IMR-90 (cell line): ENCODE results near the gene OR6C65. TPM values are rescaled to one million over a fixed set of nuclear protein-coding genes. Genes with fewer than 3 reads are reported as not detected.
"Not testable (repeated sequence)": the region's sequence is repeated elsewhere in the genome, so short reads cannot be mapped to it uniquely, and the experiment has no call there.

Source experiments
- ATAC-seq: fragments of 200-7000 bp; cut with Tn5 transposase; 2 replicates; pipeline ENCODE4 v1.9.1; 2020; ENCODE audit warnings: low read depth, mild to moderate bottlenecking, moderate library complexity
- Bru-seq: library from RNA; stranded (reverse); fragments of 400-500 nt; gene quantifications from one replicate; lab custom pipeline; 2021; lab: Mats Ljungman, UMichigan
- BruChase-seq, 2 experiments: library from RNA; stranded (reverse); fragments of 400-500 nt; gene quantifications; one replicate each; lab custom pipeline; 2021; lab: Mats Ljungman, UMichigan
- BruUV-seq: library from RNA; stranded (reverse); fragments of 400-500 nt; replicated peaks from 2 replicates; lab custom pipeline; 2021; lab: Mats Ljungman, UMichigan
- CTCF ChIA-PET: fragments of 300-600 bp; formaldehyde crosslinking; extraction: SDS; loops from one replicate; lab custom pipeline; 2021; ENCODE audit warnings: antibody characterized with exemption; lab: Yijun Ruan, JAX
- POLR2A ChIA-PET: fragments of 300-600 bp; sonication (Branson Sonifier 250); formaldehyde crosslinking; loops from one replicate; lab custom pipeline; 2022; ENCODE audit warnings: antibody characterized with exemption; ENCODE audit not compliant: unreplicated experiment; lab: Charles Lee
- DNase-seq: peaks from one replicate; pipeline ENCODE4 v3.0.0; 2013
- H2AFZ ChIP-seq: replicated peaks from 2 replicates; pipeline ENCODE3; 2013; ENCODE audit warnings: low read length, mild to moderate bottlenecking; ENCODE audit not compliant: poor library complexity
- H2AK5ac ChIP-seq: 2 replicates; pipeline ENCODE4 v1.6.1; 2013; ENCODE audit warnings: low read depth, low read length, inconsistent platforms
- H2AK9ac ChIP-seq: replicated peaks from 2 replicates; pipeline ENCODE3; 2013; ENCODE audit warnings: mild to moderate bottlenecking, low read depth, low read length, moderate library complexity; ENCODE audit not compliant: poor library complexity
- H2BK120ac ChIP-seq: 2 replicates; pipeline ENCODE4 v1.6.1; 2013; ENCODE audit warnings: low read depth, low read length, inconsistent platforms
- H2BK15ac ChIP-seq: 3 replicates; pipeline ENCODE4 v1.6.1; 2013; ENCODE audit warnings: low read depth, low read length, inconsistent platforms
- H2BK20ac ChIP-seq: 2 replicates; pipeline ENCODE4 v1.6.1; 2013; ENCODE audit warnings: low read depth, mild to moderate bottlenecking, inconsistent platforms, low read length, moderate library complexity
- H2BK5ac ChIP-seq: 2 replicates; pipeline ENCODE4 v1.6.1; 2013; ENCODE audit warnings: mild to moderate bottlenecking, low read depth, low read length, inconsistent platforms; ENCODE audit not compliant: poor library complexity, severe bottlenecking
- H3K14ac ChIP-seq: replicated peaks from 2 replicates; pipeline ENCODE4 v1.6.1; 2013; ENCODE audit warnings: low read depth, low read length, inconsistent platforms
- H3K18ac ChIP-seq: 2 replicates; pipeline ENCODE4 v1.6.1; 2013; ENCODE audit warnings: low read depth, low read length, control low read depth
- H3K23ac ChIP-seq: 2 replicates; pipeline ENCODE4 v1.6.1; 2013; ENCODE audit warnings: low read depth, low read length, inconsistent platforms
- H3K27ac ChIP-seq: 2 replicates; pipeline ENCODE4 v1.5.1; 2013; ENCODE audit warnings: mild to moderate bottlenecking, control low read depth, low read length; ENCODE audit not compliant: insufficient read depth
- H3K27me3 ChIP-seq: 2 replicates; pipeline ENCODE4 v1.6.1; 2013; ENCODE audit warnings: low read length; ENCODE audit not compliant: control insufficient read depth, insufficient read depth
- H3K36me3 ChIP-seq: 2 replicates; pipeline ENCODE4 v1.6.1; 2013; ENCODE audit warnings: low read length, mixed read lengths; ENCODE audit not compliant: control insufficient read depth, insufficient read depth
- H3K4ac ChIP-seq: 2 replicates; pipeline ENCODE4 v1.6.1; 2013; ENCODE audit warnings: low read depth, low read length, inconsistent platforms
- H3K4me1 ChIP-seq: 2 replicates; pipeline ENCODE4 v1.6.1; 2013; ENCODE audit warnings: low read length, mixed read lengths; ENCODE audit not compliant: control insufficient read depth, insufficient read depth
- H3K4me2 ChIP-seq: 2 replicates; pipeline ENCODE4 v1.6.1; 2013; ENCODE audit warnings: low read depth, mild to moderate bottlenecking, control low read depth, low read length, moderate library complexity
- H3K4me3 ChIP-seq: 2 replicates; pipeline ENCODE4 v1.5.1; 2013; ENCODE audit warnings: low read depth, mild to moderate bottlenecking, control low read depth, low read length, moderate library complexity; ENCODE audit not compliant: insufficient read depth
- H3K56ac ChIP-seq: 2 replicates; pipeline ENCODE4 v1.6.1; 2013; ENCODE audit warnings: low read length, inconsistent platforms; ENCODE audit not compliant: insufficient read depth; ENCODE audit errors: extremely low read depth
- H3K79me1 ChIP-seq, 2 experiments: 2 replicates each; pipeline ENCODE4 v1.6.1; 2013; ENCODE audit warnings: low read length in 2 of 2, inconsistent platforms in 1 of 2, low read depth in 1 of 2
- H3K9ac ChIP-seq: 2 replicates; pipeline ENCODE4 v1.6.1; 2013; ENCODE audit warnings: low read depth, low read length, control low read depth
- H3K9me1 ChIP-seq: 2 replicates; pipeline ENCODE4 v1.6.1; 2013; ENCODE audit warnings: low read length, inconsistent platforms; ENCODE audit not compliant: insufficient read depth
- H3K9me3 ChIP-seq: 2 replicates; pipeline ENCODE4 v1.6.1; 2013; ENCODE audit warnings: low read length; ENCODE audit not compliant: control insufficient read depth, insufficient read depth
- H4K20me1 ChIP-seq: 2 replicates; pipeline ENCODE4 v1.6.1; 2013; ENCODE audit warnings: low read length, inconsistent platforms; ENCODE audit not compliant: insufficient read depth
- H4K5ac ChIP-seq: 2 replicates; pipeline ENCODE4 v1.6.1; 2013; ENCODE audit warnings: mild to moderate bottlenecking, low read depth, low read length, control low read depth
- H4K8ac ChIP-seq, 2 experiments: 2 replicates each; pipeline ENCODE4 v1.6.1; 2013; ENCODE audit warnings: low read depth in 2 of 2, low read length in 2 of 2, control low read depth in 1 of 2, inconsistent platforms in 1 of 2
- H4K91ac ChIP-seq: 2 replicates; pipeline ENCODE4 v1.6.1; 2013; ENCODE audit warnings: low read depth, low read length, inconsistent platforms; ENCODE audit not compliant: insufficient read depth
- CEBPB ChIP-seq: IDR thresholded peaks from 2 replicates; pipeline ENCODE4 v1.6.1; 2012; ENCODE audit warnings: low read depth, low read length, improper control_type of control experiment
- MAZ ChIP-seq: IDR thresholded peaks from 2 replicates; pipeline ENCODE4 v1.6.1; 2012; ENCODE audit warnings: low read depth, mild to moderate bottlenecking, low read length, improper control_type of control experiment, moderate library complexity, borderline replicate concordance
- MXI1 ChIP-seq: IDR thresholded peaks from 2 replicates; pipeline ENCODE4 v1.6.1; 2012; ENCODE audit warnings: low read depth, mild to moderate bottlenecking, low read length, moderate library complexity, borderline replicate concordance
- NFE2L2 ChIP-seq: fragments of 150-350 bp; IDR thresholded peaks from 2 replicates; pipeline ENCODE4 v1.6.1; 2016; ENCODE audit warnings: low read depth, mild to moderate bottlenecking, low read length
- SMC3 ChIP-seq: fragments of 150-350 bp; IDR thresholded peaks from 2 replicates; pipeline ENCODE4 v1.6.1; 2016; ENCODE audit warnings: low read depth, mild to moderate bottlenecking, antibody characterized with exemption, low read length, moderate library complexity
- WGBS, 2 experiments: methylation state at CpG; one replicate each; pipeline versions ENCODE4 v1.1.5 to v1.1.7; 2013; ENCODE audit warnings: missing lambda C conversion rate in 2 of 2; ENCODE audit not compliant: insufficient read length in 1 of 2; ENCODE audit errors: extremely low coverage in 2 of 2; 5-methylcytosine and 5-hydroxymethylcytosine counted together
- dilution Hi-C: fragments of 300-500 bp; cut with HindIII; formaldehyde crosslinking; loops from one replicate; pipeline ENCODE4 v1.14.3; 2018; ENCODE audit warnings: low sequenced_read_pairs; ENCODE audit not compliant: unreplicated experiment
- in situ Hi-C: fragments of 300-500 bp; cut with MboI; formaldehyde crosslinking; loops from 3 replicates; pipeline ENCODE4 v1.14.3; 2019; ENCODE audit warnings: low sequenced_read_pairs, inconsistent platforms, mixed read lengths
- intact Hi-C: fragments of 100-400 bp; cut with micrococcal nuclease; formaldehyde crosslinking; loops from 2 replicates; pipeline ENCODE4 v1.10.0; 2022
- long read RNA-seq: library from polyadenylated mRNA; unstranded; transcript quantifications from one replicate; pipeline ENCODE4 v2.0.0, GENCODE V29; 2021; ENCODE audit not compliant: unreplicated experiment
- polyA plus RNA-seq, 3 experiments: library from polyadenylated mRNA; depleted of rRNA; stranded (reverse); fragments of >200 nt; gene quantifications; 2 replicates each; pipeline ENCODE4 v1.2.3, GENCODE V29; 2012; ENCODE audit warnings: low replicate concordance in 1 of 3
- total RNA-seq: library from RNA; depleted of rRNA; stranded (reverse); fragments of >200 nt; gene quantifications from 2 replicates; pipeline ENCODE4 v1.2.3, GENCODE V29; 2012; rRNA removed

OR6C65 gene
- total RNA-seq, result not detected in 2 replicates
- not detected in 2 replicates for polyA plus RNA-seq (2012; rRNA removed)
- not detected in 2 replicates for polyA plus RNA-seq (2012; cell fraction: cytosol; rRNA removed)
- not detected in 2 replicates for polyA plus RNA-seq (2012; cell fraction: nucleus; rRNA removed; ENCODE audit: low replicate concordance)
- Bru-seq, nascent RNA, result not detected
- not detected for BruChase-seq, experiment 1, labeled RNA remaining after a 6-hour chase
- not detected for BruChase-seq, experiment 2, labeled RNA remaining after a 2-hour chase
- long read RNA-seq, result 0 reads

- Histone ChIP-seq H3K9me3 (no peaks in the 10 kb centered on the region), H2AK9ac (no peak within 1 kb of the TSS), H3K4me2 (no peak within 1 kb of the TSS), H3K9ac (no peak within 1 kb of the TSS), H2BK15ac (no peak within 1 kb of the TSS), H2AK5ac (no peak within 1 kb of the TSS), H2BK20ac (no peak within 1 kb of the TSS), H2BK120ac (no peak within 1 kb of the TSS), H4K20me1 (no peaks in the 10 kb centered on the region), H3K79me1 (no peaks in the 10 kb centered on the region), H3K27me3 (no peaks in the 10 kb centered on the region), H3K4me1 (no peaks in the 10 kb centered on the region), H3K14ac (no peak within 1 kb of the TSS), H3K36me3 (no peaks in the 10 kb centered on the region), H3K56ac (no peak within 1 kb of the TSS), H3K18ac (no peak within 1 kb of the TSS), H3K4ac (no peak within 1 kb of the TSS), H3K23ac (no peak within 1 kb of the TSS), H3K4me3 (no peak within 1 kb of the TSS), H3K27ac (no peak within 1 kb of the TSS), H2BK5ac (no peak within 1 kb of the TSS), H2AFZ (no peak within 1 kb of the TSS), H4K5ac (no peak within 1 kb of the TSS), H4K8ac (no peak within 1 kb of the TSS), H3K9me1 (no peaks in the 10 kb centered on the region), H4K91ac (no peak within 1 kb of the TSS)
- dilution Hi-C loops (no loop called here), in situ Hi-C loops (no loop called here), intact Hi-C loops (no loop called here)
- WGBS, 2 experiments, result no CpG with 5 or more reads among the region's 1 CpG
- DNase-seq, result no peak
- BruUV-seq, result no TSS peak
- ATAC-seq, result no peak
- CTCF ChIA-PET, result no interaction called here
- no peak for TF ChIP-seq SMC3
- TF ChIP-seq MAZ, result no peak
- no peak for TF ChIP-seq NFE2L2
- TF ChIP-seq MXI1, result no peak
- TF ChIP-seq CEBPB, result no peak
- POLR2A ChIA-PET, result no interaction called here
These were observed at the start of gene OR6C65 for GRCh38 chr12:55400229-55400628. Gene OR6C65, plus strand, starts transcription at chr12:55400529. Its CDS starts 0 bp downstream, at chr12:55400529.

- H3K79me1 ChIP-seq, BruUV-seq, H3K23ac ChIP-seq, H2AK9ac ChIP-seq, H3K9ac ChIP-seq, H2AK5ac ChIP-seq, H2BK120ac ChIP-seq, H3K27ac ChIP-seq, H3K56ac ChIP-seq, H2BK15ac ChIP-seq, H2BK5ac ChIP-seq, dilution Hi-C loops, H3K4me3 ChIP-seq, H3K9me3 ChIP-seq, in situ Hi-C loops, CTCF ChIA-PET, H3K18ac ChIP-seq, H3K9me1 ChIP-seq, H2AFZ ChIP-seq, intact Hi-C loops, ATAC-seq, H3K4me2 ChIP-seq, H3K36me3 ChIP-seq, H4K20me1 ChIP-seq, H2BK20ac ChIP-seq, DNase-seq, POLR2A ChIA-PET, H3K27me3 ChIP-seq, H3K4ac ChIP-seq, H4K8ac ChIP-seq, H4K91ac ChIP-seq, H3K14ac ChIP-seq, H4K5ac ChIP-seq, H3K4me1 ChIP-seq: not testable (repeated sequence)
- 40% methylated on average over 2 of the region's 4 CpGs; no CpG with 5 or more reads in 1 of the 2 experiments for WGBS, 2 experiments
These were observed 45.0 kb upstream of the OR6C65 start for GRCh38 chr12:55355338-55355737.
